ENCODE data around the gene PXDC1. TPM values are rescaled to one million over a fixed set of nuclear protein-coding genes. Genes with fewer than 3 reads are reported as not detected.

The PXDC1 gene
- polyA plus RNA-seq, 1 donor from 2014 or later, result 3.9 TPM

- Histone ChIP-seq H3K27me3 (ENCODE audit: insufficient read depth, low read depth, low read length) (no peaks in the 10 kb centered on the region), H3K79me2 (replicated peaks; ENCODE audit: insufficient read depth, low read length) (no peaks in the 10 kb centered on the region), H3K4me2 (ENCODE audit: low read length) (no peak overlapping the region), H3K27ac (ENCODE audit: low read length) (no peak overlapping the region), H3K9me2 (ENCODE audit: insufficient read depth, low read length) (no peaks in the 10 kb centered on the region), H3K9ac (ENCODE audit: low read length) (no peak overlapping the region), H4K20me1 (ENCODE audit: insufficient read depth) (no peaks in the 10 kb centered on the region), H2AFZ (ENCODE audit: low read depth, low read length) (no peak overlapping the region), H3K4me3 (ENCODE audit: low read length) (no peak overlapping the region), H3K9me3 (ENCODE audit: low read length) (no peaks in the 10 kb centered on the region), H3K36me3 (ENCODE audit: insufficient read depth, low read length) (no peaks in the 10 kb centered on the region), H3F3A (ENCODE audit: insufficient read depth, low read length, poor library complexity, severe bottlenecking) (no peaks in the 10 kb centered on the region)
- TF ChIP-seq EZH2 (IDR thresholded peaks at IDR 0.05; ENCODE audit: borderline replicate concordance, insufficient read depth, low read length, poor library complexity, severe bottlenecking), result no peak
- TF ChIP-seq RAD21 (conservative IDR thresholded peaks at IDR 0.05), result no peak
- no peak for TF ChIP-seq CTCF (IDR thresholded peaks at IDR 0.05; ENCODE audit: poor library complexity, severe bottlenecking)
- no peak for TF ChIP-seq TAF1 (IDR thresholded peaks at IDR 0.05; ENCODE audit: low read depth)
- TF ChIP-seq EP300 (conservative IDR thresholded peaks at IDR 0.05; ENCODE audit: poor library complexity, severe bottlenecking), result no peak
- no peak for TF ChIP-seq MXI1 (conservative IDR thresholded peaks at IDR 0.05; ENCODE audit: poor library complexity, severe bottlenecking)
- TF ChIP-seq POLR2AphosphoS5 (IDR thresholded peaks at IDR 0.05), result no peak
- TF ChIP-seq SMC3 (conservative IDR thresholded peaks at IDR 0.05; ENCODE audit: poor library complexity), result no peak
- no peak for TF ChIP-seq REST (IDR thresholded peaks at IDR 0.05; ENCODE audit: borderline replicate concordance)
Observed at GRCh38 chr6:3776881-3777507, 25.5 kb upstream of the PXDC1 start.

- H3K9ac ChIP-seq (ENCODE audit: low read length), result no peak overlapping the region
- no peaks in the 10 kb centered on the region for H3K27me3 ChIP-seq (ENCODE audit: insufficient read depth, low read depth, low read length)
- H3F3A ChIP-seq (ENCODE audit: insufficient read depth, low read length, poor library complexity, severe bottlenecking), result no peaks in the 10 kb centered on the region
- H3K36me3 ChIP-seq (ENCODE audit: insufficient read depth, low read length), result no peaks in the 10 kb centered on the region
- no peak overlapping the region for H2AFZ ChIP-seq (ENCODE audit: low read depth, low read length)
- H3K4me3 ChIP-seq (ENCODE audit: low read length), result no peak overlapping the region
- no peak for TF ChIP-seq POLR2AphosphoS5 (IDR thresholded peaks at IDR 0.05)
- no peak for TF ChIP-seq CTCF (IDR thresholded peaks at IDR 0.05; ENCODE audit: poor library complexity, severe bottlenecking)
- TF ChIP-seq MXI1 (conservative IDR thresholded peaks at IDR 0.05; ENCODE audit: poor library complexity, severe bottlenecking), result no peak
- TF ChIP-seq TAF1 (IDR thresholded peaks at IDR 0.05; ENCODE audit: low read depth), result no peak
- TF ChIP-seq REST (IDR thresholded peaks at IDR 0.05; ENCODE audit: borderline replicate concordance), result no peak
- no peak for TF ChIP-seq RAD21 (conservative IDR thresholded peaks at IDR 0.05)
- H3K79me2 ChIP-seq (replicated peaks; ENCODE audit: insufficient read depth, low read length), result no peaks in the 10 kb centered on the region
- no peaks in the 10 kb centered on the region for H4K20me1 ChIP-seq (ENCODE audit: insufficient read depth)
- H3K4me2 ChIP-seq (ENCODE audit: low read length), result no peak overlapping the region
- H3K27ac ChIP-seq (ENCODE audit: low read length), result no peak overlapping the region
- H3K9me2 ChIP-seq (ENCODE audit: insufficient read depth, low read length), result no peaks in the 10 kb centered on the region
- H3K9me3 ChIP-seq (ENCODE audit: low read length), result no peaks in the 10 kb centered on the region
Observed at GRCh38 chr6:3775847-3776246, 24.3 kb upstream of the PXDC1 start.

Data from neural cell (in vitro differentiated cells).